Motor neuron (in vitro differentiated cells): ENCODE results near the gene LGALS9C. TPM values are rescaled to one million over a fixed set of nuclear protein-coding genes. Genes with fewer than 3 reads are reported as not detected.
A peak's percentile ranks its signal among the peaks of the same experiment; 100 is the strongest.
"Not testable (repeated sequence)": the region's sequence is repeated elsewhere in the genome, so short reads cannot be mapped to it uniquely, and the experiment has no call there.

Experiments
- ATAC-seq, 8 experiments: fragments of 200-7000 bp; cut with Tn5 transposase; replicated peaks in 6 of 8; 2 replicates each; pipeline ENCODE4 v1.8.0; 2021; ENCODE audit warnings: mild to moderate bottlenecking in 8 of 8, moderate library complexity in 8 of 8
- H3K27ac ChIP-seq, 2 donors: fragments of 250-450 bp; sonication (Bioruptor Pico); 2 replicates each; pipeline ENCODE4 v1.9.0; 2021; ENCODE audit warnings: antibody characterized with exemption in 2 of 2, mild to moderate bottlenecking in 2 of 2, moderate library complexity in 1 of 2
- H3K4me1 ChIP-seq, 2 donors: fragments of 250-450 bp; sonication (Bioruptor Pico); replicated peaks in 1 of 2; 2 replicates each; pipeline ENCODE4 v1.6.1; 2021; ENCODE audit warnings: antibody characterized with exemption in 2 of 2, mild to moderate bottlenecking in 2 of 2, moderate library complexity in 1 of 2
- H3K4me3 ChIP-seq, 5 donors: fragments of 250-450 bp; sonication (Bioruptor Pico); 2 replicates each; pipeline ENCODE4 v1.9.0; 2021; ENCODE audit warnings: antibody characterized with exemption in 5 of 5, mild to moderate bottlenecking in 5 of 5, moderate library complexity in 4 of 5
- WGBS, 10 experiments: fragments of 450-650 bp; shearing (Covaris generic); methylation state at CpG; one replicate each; pipeline ENCODE4 v1.0.0; 2022; 5-methylcytosine and 5-hydroxymethylcytosine counted together
- in situ Hi-C, 9 experiments: fragments of 400-800 bp; cut with MboI; loops; one replicate each; pipeline ENCODE4 v1.15.0; 2021; ENCODE audit warnings: low sequenced_read_pairs in 9 of 9, low pct_unique_long_range_greater_than_20kb in 2 of 9; ENCODE audit not compliant: unreplicated experiment in 9 of 9
- total RNA-seq, 8 experiments: library from RNA; unstranded; fragments of 300-600 nt; gene quantifications; 2 replicates each; pipeline versions ENCODE4 v1.2.3 to v1.2.4, GENCODE V29; 2022

Gene LGALS9C
- total RNA-seq, 8 experiments from 2014 or later, result 0.14 to 0.92 (median 0.47) TPM; not detected in 2

DNA sequence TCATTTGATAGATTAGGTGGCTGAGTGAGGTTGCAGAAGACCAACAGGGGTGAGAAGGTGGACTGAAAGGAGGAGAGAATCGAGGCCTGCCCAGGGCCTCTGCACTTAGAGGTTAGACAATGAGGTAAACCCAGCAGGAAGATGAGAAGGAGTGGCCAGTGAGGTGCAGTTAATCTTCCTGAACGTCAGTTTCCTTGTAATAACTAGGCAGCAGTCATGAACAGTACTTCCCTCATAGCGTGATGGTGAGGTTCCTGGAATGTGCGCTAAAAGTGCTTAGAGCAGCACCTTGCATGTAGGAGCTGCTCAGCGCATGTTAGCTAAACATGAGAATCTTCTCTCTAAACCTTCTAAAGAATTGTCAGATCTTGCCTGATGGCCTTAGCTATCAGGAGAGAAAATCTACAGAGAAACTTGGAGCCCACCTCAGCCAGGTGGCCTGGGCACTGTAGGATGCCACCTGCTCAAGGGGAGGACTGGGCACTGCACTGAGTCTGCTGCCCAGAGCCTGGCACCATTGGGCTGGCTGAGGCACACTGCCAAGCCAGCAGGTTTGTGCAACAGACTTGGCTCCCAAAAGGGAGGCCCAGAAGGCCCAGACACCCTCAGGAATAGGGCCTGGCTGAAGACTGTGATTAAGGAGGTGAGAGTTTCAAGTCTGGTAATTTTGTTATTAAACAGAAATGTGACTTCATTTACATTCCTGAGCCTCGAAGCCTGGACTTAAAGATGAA, 10.2 kb upstream of the LGALS9C start:
- 41 to 50% methylated on average over 1 to 2 of the region's 6 CpGs; no CpG with 5 or more reads in 8 of the 10 experiments for WGBS, 10 experiments
- in situ Hi-C loops, H3K27ac ChIP-seq: not testable (repeated sequence)

DNA sequence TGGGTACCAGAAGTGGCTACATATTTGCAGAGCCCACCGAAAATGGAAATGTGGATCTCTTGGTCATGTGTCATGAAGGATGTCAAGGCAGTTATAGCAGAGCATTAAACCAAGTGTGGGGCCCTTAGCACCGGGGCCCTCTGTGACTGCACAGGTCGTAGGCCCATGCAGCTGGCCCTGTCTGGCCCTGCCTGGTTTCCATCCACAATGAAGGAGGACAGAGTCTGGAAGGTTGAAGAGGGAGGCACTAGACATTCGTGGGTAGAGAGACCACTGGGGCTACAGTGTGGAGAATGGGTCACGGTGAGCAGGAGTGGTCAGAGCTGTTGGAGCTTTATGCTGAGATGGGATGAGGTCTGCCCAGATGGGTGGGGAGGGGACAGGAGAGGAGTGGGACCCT, 9.6 kb upstream of the LGALS9C start:
- ATAC-seq, H3K4me1 ChIP-seq, H3K27ac ChIP-seq, in situ Hi-C loops, H3K4me3 ChIP-seq: not testable (repeated sequence)
- 100% methylated on average over 1 of the region's 5 CpGs; no CpG with 5 or more reads in 8 of the 10 experiments for WGBS, 10 experiments

More for the DNA sequence above, 10.2 kb upstream of the LGALS9C start:
- H3K4me3 ChIP-seq, H3K4me1 ChIP-seq: not testable (repeated sequence)
- peak in 2 of 8 experiments; percentile 21 to 75 for ATAC-seq

DNA sequence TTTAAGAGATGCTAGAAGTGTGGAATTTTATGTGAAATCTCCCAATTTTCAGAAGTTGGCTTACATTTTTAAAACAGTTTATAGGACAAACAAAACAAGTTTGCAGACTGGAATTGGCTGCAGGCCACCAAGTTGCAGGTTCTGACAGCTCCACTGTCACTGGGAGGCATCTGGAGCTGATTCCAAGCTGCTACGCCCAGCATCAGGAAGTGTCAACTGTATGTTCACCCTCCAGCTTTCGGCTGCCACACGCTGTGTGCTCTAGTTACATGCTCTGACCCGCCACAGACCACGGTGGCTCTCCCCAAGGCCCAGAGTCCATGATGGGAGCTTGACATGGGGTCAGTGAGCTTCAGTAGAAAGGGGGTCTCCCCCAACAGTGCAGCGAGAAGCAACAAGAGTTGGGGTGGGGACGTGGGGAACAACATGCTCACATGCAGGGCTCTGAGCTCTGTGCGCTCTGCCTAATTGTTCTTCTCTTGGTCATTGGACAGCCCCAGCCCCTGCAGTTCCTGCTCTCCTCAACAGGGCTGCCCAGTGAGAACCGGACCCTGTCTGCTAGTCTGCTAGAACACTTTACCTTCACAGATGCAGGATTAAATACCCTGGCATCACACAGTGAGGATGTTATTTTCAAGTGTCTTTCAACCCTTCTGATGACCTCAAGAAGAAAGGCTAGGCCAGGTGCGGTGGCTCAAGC, 8.0 kb upstream of the LGALS9C start:
- H3K27ac ChIP-seq, H3K4me3 ChIP-seq, in situ Hi-C loops, H3K4me1 ChIP-seq: not testable (repeated sequence)
- ATAC-seq, result peak in 2 of 8 experiments; percentile 33 to 68
- no CpG with 5 or more reads among the region's 10 CpGs for WGBS, 10 experiments

DNA sequence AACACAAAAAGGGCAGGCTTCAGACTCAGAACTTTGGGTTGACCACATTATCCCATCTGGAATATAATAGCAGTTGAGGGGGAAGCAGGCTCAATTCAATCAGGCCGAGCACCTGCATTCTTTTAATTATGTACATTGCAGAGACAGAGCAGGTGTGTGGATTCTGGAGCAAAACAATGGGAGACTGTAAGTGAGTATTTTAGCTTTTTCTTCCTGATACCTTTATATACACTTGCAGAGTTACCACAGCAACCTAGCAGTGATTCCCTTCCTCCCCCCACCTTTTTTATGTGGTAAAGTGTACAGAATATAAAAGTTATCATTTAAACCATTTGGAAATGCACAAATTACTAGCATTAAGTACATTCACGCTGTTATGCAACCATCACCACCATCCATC, 6.8 kb upstream of the LGALS9C start:
- H3K4me3 ChIP-seq, ATAC-seq, in situ Hi-C loops, H3K27ac ChIP-seq, H3K4me1 ChIP-seq: not testable (repeated sequence)
- 100% methylated on average over 1 of the region's 2 CpGs; no CpG with 5 or more reads in 9 of the 10 experiments for WGBS, 10 experiments

DNA sequence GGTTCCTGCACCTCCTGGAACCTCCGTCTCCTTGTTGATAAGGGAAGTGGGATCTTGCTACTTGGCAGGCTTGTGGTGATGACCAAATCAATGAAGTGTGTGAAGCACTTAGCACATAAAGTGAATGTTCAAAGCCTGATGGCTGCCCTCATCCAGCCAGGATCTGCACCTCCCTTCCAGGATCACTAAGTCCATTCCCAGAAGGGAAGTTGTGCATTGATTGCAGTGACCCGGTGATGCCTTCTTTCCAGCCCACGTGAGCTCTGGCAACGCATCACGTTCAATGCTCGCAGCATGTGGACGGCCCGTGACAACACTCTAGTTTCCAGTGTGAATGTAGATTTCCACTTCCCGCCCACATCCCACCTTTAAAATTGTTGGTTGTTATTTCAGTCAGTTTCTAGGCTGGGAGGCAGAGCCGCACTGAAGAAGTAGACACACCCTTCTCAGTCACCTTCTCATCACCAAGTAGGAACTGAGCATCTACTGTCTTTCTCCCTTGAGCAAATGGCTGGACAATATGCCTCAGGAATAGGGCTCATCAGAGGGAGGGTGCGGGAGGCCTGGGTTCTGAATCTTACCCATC, 6.2 kb upstream of the LGALS9C start:
- H3K4me3 ChIP-seq, H3K4me1 ChIP-seq, H3K27ac ChIP-seq, in situ Hi-C loops, ATAC-seq: not testable (repeated sequence)
- WGBS, 10 experiments, result no CpG with 5 or more reads among the region's 11 CpGs

DNA sequence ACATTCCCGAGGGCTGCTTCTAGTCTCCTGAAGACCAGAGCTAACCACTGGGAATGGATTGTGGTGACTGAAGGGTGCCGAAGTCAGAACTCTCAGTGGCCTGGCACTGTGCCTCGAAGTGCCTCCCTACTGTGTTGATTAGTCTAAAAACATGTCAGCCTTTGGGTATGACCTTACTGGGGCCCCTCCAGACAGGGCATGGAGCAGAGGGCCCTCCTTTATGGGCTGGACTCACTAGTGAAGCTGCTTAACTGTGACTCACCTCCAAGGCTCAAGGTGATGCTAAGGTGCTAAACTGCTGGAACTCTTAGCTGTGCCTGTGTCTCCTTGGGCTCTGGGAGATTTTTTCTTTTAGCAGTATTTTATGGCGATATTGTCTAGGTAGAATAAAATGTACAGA, 2.6 kb upstream of the LGALS9C start:
- ATAC-seq, in situ Hi-C loops: not testable (repeated sequence)
- no CpG with 5 or more reads among the region's 4 CpGs for WGBS, 10 experiments

DNA sequence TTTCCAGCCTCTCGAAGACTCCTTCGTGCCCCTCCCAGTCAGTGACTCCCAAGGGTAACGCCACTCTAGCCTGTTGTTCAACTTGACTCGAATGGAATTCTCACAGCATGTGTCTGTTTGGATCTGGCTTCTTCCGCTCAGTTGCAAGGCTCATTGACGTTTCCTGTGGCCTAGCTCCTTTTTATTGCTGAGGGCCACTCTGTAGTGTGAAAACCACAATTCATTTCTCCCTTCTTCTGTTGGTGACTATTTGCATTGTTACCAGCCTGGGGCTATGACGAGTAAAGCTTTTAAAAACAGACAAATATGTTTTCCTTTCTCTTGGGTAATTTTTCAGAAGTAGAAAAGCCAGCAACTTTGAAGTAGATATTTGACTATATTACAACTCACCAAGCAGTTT, 1.8 kb upstream of the LGALS9C start:
- ATAC-seq, H3K27ac ChIP-seq, in situ Hi-C loops, H3K4me3 ChIP-seq, H3K4me1 ChIP-seq: not testable (repeated sequence)
- no CpG with 5 or more reads among the region's 7 CpGs for WGBS, 10 experiments

More for the DNA sequence above, 2.6 kb upstream of the LGALS9C start:
- H3K27ac ChIP-seq, H3K4me3 ChIP-seq, H3K4me1 ChIP-seq: not testable (repeated sequence)

DNA sequence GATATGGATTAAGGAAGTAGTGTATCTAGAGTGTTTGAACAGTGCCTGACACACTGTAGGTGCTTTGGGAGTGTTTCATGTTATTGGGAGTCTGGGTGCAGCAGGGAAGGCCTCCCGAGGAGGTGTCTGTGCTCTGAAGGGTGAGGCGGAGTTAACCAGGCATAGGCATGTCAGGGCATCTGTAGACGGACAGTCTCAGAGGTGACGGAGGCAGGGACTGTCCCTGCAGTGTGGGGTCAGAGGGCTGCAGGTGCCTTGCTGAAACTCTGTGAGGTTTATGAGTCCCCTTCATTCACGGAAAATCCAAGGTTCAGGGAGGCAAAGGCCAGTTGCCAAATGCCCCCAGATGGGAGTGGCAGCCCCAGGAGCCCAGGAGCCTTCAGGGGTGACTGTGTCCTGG, 778 bp downstream of the LGALS9C start:
- in situ Hi-C loops, ATAC-seq, H3K27ac ChIP-seq, H3K4me1 ChIP-seq, H3K4me3 ChIP-seq: not testable (repeated sequence)
- WGBS, 10 experiments, result no CpG with 5 or more reads among the region's 5 CpGs

DNA sequence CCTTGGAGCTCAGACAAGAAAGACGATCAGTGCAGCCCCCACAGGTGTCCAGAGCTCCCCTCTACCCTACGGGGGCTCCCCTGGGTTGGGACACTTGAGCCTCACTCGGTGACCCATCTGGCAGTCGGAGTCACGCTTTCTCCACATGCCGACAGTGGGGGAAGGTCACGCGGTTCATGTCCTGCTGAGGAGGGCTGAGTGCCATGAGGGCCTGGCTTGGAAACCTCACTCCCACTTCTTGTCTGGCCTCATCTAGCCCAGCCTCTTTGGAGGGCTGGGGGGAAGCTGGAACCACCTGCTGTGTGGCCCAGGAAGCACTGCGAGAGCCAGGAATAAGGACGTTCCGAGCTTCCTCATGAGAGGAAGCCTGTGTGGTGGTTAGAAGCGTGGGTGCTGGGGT, 1.8 kb downstream of the LGALS9C start:
- H3K4me3 ChIP-seq, in situ Hi-C loops, H3K4me1 ChIP-seq, ATAC-seq, H3K27ac ChIP-seq: not testable (repeated sequence)
- WGBS, 10 experiments, result no CpG with 5 or more reads among the region's 12 CpGs

DNA sequence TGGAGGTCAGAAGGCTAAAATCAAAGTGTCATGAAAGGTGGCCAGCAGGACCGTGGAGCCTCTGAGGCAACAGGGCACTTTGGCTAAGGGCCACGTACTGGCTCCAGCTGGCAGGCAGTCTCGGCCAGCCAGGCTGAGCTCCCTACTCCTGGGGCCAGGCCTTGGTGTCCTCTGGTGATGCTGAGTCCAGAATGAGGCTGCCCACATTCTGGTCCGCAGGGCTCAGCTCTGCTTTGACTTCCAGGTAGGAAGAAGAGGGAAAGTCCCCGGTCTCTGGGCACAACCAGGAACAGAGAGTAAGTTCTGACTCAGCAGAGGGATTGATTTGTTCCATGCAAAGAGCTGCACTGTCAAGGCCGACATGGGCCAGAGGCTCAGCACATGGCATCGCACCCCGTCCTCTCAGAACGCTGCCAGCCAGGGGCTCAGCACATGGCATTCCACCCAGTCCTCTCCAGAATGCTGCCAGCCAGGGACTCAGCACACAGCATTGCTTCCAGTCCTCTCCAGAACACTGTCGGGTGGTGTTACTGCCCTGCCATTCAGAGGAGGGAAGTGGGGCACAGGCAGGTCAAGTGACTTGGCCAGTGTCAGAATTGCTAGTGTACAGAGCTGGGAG, 2.5 kb downstream of the LGALS9C start:
- H3K27ac ChIP-seq, H3K4me1 ChIP-seq, in situ Hi-C loops, H3K4me3 ChIP-seq: not testable (repeated sequence)
- WGBS, 10 experiments, result no CpG with 5 or more reads among the region's 10 CpGs
- peak in 1 of 8 experiments; percentile 15 for ATAC-seq

DNA sequence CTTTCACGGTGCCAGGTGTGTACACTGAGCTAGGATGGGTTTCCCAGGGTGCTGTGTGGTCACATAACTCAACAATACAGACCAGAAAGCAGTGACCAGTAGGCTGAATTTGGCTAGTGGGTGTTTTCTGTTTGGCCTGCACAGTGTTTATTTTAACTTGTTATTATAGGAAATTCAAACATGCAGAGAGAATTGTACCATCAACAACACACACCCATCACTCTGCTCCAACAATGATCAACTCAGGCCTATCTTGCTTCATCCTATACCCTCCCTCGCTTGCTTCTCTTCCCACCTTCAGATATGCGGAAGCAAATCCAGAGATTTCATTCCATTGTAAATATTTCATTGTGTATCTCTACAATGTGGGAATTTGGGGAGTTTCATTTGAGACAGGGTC, 5.2 kb downstream of the LGALS9C start:
- H3K27ac ChIP-seq, H3K4me3 ChIP-seq, in situ Hi-C loops, H3K4me1 ChIP-seq: not testable (repeated sequence)
- WGBS, 10 experiments, result no CpG with 5 or more reads among the region's 3 CpGs
- ATAC-seq, result peak in 3 of 8 experiments; percentile 37 to 89 (median 37)

DNA sequence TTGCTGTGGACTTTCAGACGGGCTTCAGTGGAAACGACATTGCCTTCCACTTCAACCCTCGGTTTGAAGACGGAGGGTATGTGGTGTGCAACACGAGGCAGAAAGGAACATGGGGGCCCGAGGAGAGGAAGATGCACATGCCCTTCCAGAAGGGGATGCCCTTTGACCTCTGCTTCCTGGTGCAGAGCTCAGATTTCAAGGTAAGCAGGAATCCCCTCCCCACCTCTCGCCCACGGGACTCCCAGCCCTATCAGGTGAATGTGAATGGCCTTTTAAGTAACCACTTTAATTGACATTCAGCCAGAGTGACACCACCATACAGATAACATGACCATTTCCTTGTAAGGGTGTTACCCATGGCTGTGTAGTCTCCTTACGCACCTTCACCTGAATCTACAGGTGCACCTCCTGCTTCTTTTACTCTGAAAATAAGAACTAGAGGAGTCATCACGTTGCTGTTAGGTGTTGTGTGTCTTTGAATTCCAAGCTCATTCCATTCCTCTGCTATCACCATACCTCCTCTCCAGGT, 9.4 kb downstream of the LGALS9C start:
- H3K4me3 ChIP-seq, ATAC-seq, H3K27ac ChIP-seq, H3K4me1 ChIP-seq, in situ Hi-C loops: not testable (repeated sequence)
- WGBS, 10 experiments, result no CpG with 5 or more reads among the region's 10 CpGs

DNA sequence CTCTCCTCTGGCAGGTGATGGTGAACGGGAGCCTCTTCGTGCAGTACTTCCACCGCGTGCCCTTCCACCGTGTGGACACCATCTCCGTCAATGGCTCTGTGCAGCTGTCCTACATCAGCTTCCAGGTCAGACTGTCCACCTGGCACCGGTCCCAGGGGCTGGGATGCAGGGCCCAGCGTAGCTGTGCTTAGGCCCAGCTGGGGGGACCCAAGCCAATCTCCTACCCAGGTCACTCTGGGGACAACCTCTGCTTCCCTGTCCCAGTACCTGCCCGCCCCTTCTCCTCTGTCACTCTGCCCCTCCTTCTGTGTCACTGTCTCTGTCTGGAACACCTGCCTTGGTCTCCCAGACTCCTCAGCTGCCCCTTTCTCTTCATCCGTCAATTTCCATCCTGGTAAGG, 11.0 kb downstream of the LGALS9C start:
- H3K4me1 ChIP-seq, H3K4me3 ChIP-seq, in situ Hi-C loops, H3K27ac ChIP-seq, ATAC-seq: not testable (repeated sequence)
- no CpG with 5 or more reads among the region's 10 CpGs for WGBS, 10 experiments
